IPS-18c (cell line): ENCODE measurements around the gene BAIAP2L2.
A peak's percentile ranks its signal among the peaks of the same experiment; 100 is the strongest.
"Not testable (repeated sequence)": the region's sequence is repeated elsewhere in the genome, so short reads cannot be mapped to it uniquely, and the experiment has no call there.

Experiments
- H3K4me3 ChIP-seq: 2 replicates; pipeline ENCODE4 v1.7.0; 2013; ENCODE audit warnings: low read depth, mild to moderate bottlenecking, low read length, moderate library complexity; ENCODE audit not compliant: insufficient read depth
- H3K9me3 ChIP-seq: one replicate; pipeline ENCODE4 v1.6.1; 2013; ENCODE audit warnings: mild to moderate bottlenecking, low read length, moderate library complexity; ENCODE audit not compliant: control insufficient read depth, insufficient read depth

Gene BAIAP2L2

DNA sequence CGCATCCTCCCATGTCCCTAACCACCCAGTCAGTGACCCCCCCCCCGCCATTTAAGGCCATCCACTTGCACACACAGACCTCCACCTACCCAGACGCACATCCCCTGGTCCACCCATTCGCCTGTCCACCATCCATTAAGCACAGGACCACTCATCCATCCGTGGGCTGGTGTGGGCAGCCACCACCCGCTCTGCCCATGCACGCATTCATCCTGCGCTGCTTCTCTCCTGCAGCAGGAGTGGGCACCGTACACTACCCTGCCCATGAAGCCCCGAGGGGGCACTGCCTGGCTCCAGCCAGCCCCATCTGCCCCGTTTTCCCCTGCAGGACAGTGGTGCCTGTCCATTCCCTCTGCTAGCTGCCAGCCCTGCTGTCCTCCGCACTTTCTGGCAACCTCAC is 22.6 kb downstream of the BAIAP2L2 start:
- no peak overlapping the region for H3K4me3 ChIP-seq

DNA sequence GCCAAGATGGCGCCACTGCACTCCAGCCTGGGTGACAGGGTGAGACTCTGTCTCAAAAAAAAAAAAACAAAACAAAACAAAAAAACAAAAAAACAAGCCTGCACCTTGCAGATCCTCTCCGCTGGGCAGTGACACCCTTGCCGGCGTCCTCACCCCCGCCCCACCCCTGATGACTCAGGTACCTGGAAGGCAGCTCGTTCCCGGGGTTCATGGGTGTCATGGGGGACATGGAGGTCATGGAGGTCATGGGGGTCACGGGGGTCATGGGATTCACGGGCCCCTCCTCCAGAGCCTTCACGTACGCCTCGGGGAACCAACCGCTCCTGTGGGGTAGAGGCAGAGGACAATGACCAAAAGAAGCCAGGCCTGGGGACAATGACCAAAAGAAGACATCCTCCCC is 23.5 kb downstream of the BAIAP2L2 start:
- no peaks in the 10 kb centered on the region for H3K9me3 ChIP-seq
- H3K4me3 ChIP-seq: no peak overlapping the region

More for the DNA sequence above, 22.6 kb downstream of the BAIAP2L2 start:
- H3K9me3 ChIP-seq: no peaks in the 10 kb centered on the region

DNA sequence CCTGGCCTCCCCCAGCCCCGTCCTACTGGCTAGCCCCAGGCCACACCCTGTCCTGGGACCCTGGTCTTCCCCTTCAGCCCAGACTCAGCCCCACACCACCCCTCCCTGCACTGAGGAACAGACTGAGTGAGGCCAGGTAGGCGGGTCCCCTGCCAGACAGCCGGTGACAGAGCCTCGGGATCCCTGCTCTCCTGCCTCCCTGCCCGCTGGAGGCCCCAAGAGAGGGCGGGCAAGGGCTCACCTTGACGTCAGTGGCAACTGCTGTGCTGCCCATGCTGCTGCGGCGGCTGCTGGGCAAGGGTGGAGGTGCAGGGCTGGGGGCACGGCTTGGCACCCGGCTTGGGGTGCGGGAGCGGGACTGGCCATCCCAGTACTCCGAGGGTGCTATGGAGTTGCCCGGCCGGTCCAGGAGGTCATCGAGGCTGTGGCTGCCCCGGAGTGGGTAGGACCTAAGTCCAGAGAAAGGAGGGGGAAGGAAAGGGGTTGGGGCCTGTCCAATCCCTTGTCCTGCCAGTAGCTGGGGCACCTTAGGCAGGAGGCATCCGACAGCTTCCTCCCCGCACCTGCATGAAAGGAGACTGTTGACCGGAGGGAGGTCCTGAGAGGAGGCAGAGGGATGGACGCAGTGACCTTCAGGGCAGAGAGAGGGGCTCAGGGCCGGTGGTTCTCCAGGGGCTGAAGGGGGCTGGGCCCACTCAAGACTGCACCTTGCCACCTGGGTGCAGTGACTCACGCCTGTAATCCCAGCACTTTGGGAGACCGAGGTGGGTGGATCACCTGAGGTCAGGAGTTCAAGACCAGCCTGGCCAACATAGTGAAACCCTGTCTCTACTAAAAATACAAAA is 24.3 kb downstream of the BAIAP2L2 start:
- H3K4me3 ChIP-seq: 0 out of 2 replicates have a peak overlapping the region, but pooled peaks have one; percentile 9
- peaks cover 1% of the 10 kb centered on the region for H3K9me3 ChIP-seq

- Histone ChIP-seq H3K9me3 (peaks cover 2% of the 10 kb centered on the region), H3K4me3 (no peak overlapping the region)
Measured at GRCh38 chr22:38085501-38085900, 25.0 kb downstream of the BAIAP2L2 start.

DNA sequence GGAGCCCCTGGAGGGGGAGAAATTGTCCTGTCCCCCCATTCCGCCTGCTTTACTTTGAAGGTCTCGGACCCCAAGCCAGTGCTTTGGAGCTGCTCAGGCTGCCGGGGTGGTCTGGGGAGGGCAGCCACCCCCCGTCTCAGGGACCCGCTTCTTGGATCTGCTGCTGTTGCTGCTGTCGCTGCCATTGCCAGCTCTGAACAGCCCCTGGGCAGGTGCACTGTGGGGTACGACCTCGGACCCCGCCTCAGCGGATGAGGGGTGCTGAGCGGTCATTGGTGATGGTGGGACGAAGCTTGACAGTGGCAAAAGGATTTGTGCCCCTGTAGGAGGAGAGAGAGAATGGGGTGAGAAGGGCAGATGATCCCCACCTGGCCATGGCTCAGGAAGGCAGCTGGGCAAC is 25.4 kb downstream of the BAIAP2L2 start:
- Histone ChIP-seq H3K9me3 (peaks cover 2% of the 10 kb centered on the region), H3K4me3 (no peak overlapping the region)

- peaks cover 2% of the 10 kb centered on the region for H3K9me3 ChIP-seq
- peak within 1 kb of the TSS; percentile 20; the same call in 1 of the 2 replicates for H3K4me3 ChIP-seq
Measured at GRCh38 chr22:38083931-38084631, 26.4 kb downstream of the BAIAP2L2 start, which contains the start of gene SLC16A8. Gene SLC16A8 (minus strand): TSS chr22:38084184. CDS start chr22:38082873, 1,311 bp downstream.

DNA sequence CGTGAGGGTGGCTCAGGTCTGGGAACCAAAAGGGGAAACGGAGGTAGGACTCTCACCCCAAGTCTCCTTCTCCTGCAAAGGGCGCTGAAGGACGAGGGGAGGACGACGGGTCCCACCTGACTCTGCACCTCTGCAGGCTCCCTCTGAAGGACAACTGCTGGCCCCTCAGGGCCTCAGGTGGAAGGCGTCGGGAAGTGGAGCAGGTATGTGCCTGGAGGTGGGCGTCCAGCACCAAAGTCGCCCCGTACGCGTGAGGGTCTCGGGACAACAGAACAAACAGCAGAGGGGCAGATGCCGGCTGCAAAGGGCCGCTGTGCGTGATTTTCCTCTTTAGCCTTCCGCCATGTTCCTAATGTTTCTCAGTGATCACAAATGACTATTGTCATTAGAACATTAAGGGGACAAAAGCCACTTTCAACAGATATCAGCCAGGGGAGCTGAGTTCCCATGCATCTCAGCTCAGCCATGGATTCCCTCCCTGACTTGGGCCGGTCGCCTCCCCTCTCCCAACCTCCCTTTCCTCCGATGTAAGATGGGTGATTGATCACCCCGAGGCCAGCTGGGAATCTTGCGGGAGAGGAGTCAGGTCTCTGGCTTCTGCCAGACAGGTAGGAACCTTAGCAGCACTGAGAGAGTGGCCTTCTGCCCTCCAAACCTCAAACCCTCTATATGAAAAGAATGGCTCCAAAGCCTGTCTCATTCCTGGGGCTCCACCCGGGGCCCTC is 27.3 kb downstream of the BAIAP2L2 start:
- peaks cover 2% of the 10 kb centered on the region for H3K9me3 ChIP-seq
- no peak overlapping the region for H3K4me3 ChIP-seq

DNA sequence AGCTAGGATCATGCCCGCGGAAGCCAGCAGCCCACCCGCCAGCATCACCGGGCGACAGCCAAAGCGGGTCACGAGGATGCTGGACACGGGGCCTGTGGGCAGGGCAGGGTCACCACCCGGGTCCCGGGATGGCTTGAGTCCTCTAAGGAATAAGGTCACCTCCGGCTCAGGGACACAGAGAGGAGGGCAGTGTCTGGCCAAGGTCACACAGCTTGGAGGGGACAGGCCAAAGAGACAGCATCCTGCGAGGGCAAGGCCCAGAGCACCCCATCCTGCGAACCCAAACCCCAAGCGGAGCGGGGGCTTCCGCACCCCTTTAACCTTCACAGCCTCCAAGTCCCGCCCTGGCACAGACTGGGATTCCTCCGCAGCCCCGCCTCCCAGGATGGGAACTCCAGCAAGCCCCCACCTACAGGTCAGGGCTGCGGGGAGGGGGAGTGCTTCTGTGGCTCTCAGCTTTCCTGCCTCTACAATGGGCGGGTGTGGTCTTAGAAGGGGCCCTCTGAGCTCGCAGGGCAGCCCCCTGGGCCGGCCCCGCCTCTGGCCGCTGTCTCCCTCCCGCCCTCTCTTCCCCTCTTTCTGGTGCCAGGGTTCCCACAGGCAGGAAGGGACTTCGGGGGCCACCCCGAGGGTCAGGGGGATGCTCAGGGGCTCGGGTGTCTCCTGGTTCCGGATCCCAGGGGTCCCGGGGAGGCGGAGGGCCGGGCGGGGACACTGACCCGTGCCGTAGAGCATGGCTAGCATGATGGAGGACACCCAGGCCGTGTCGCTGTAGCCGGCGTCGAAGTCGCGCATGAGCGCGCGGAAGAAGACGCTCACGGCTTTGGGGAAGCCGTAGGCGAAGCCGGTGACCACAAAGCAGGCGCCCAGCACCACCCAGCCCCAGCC is 28.3 kb downstream of the BAIAP2L2 start:
- Histone ChIP-seq H3K9me3 (peaks cover 2% of the 10 kb centered on the region), H3K4me3 (no peak overlapping the region)

DNA sequence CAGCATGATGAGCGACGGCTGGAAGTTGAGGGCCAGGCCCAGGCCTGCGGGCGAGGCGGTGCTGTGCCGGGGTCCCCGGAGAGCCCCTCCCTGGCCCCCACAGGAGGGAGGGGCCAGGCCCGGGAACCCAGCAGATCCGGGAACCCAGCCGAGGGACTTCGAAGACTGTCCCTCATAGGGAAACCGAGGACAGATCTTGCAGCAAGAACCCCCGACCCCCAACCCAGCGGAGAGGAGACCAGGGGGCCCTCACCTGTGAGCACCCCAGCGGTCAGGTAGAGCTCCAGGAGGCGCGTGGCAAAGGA is 28.9 kb downstream of the BAIAP2L2 start:
- peaks cover 2% of the 10 kb centered on the region for H3K9me3 ChIP-seq
- no peak overlapping the region for H3K4me3 ChIP-seq

DNA sequence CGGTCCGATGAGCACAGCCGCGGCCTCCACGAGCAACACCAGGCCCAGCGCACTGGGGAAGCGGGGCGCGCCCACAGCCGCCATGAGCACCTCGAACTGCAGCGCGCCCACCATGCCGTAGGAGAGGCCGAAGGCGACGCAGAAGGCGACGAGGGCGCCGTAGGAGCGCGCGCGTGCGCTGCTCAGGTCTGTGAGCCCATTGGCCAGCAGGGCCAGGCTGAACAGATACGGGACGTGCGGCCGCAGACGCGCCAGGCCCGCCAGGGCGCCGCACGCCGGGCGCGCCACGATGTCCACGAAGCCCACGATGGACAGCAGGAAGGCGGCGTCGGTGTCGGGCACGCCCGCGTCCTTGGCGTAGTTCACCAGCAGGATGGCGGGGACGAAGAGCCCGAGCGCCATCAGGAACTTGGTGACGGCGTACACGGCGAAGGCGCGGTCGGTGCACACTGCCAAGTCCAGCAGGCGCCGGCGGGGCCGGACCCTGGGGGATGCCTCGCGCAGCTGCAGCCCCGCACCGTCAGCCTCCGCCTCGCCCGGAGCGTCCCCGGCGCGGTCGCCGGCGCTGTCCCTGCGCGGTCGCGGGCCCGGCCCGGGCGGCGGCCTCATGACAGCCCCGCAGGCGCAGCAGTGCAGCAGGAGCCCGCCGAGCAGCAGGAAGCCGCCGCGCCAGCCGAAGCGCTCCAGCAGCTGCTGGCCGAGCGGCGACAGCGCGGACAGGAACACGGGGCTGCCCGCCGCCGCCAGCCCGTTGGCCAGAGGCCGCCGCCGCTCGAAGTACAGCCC is 29.4 kb downstream of the BAIAP2L2 start:
- peaks cover 2% of the 10 kb centered on the region for H3K9me3 ChIP-seq
- H3K4me3 ChIP-seq: 0 out of 2 replicates have a peak overlapping the region, but pooled peaks have one; percentile 20

GRCh38 chr22:38080474-38080849 is 30.0 kb downstream of the BAIAP2L2 start:
- Histone ChIP-seq H3K9me3 (peaks cover 2% of the 10 kb centered on the region), H3K4me3 (no peak overlapping the region)

DNA sequence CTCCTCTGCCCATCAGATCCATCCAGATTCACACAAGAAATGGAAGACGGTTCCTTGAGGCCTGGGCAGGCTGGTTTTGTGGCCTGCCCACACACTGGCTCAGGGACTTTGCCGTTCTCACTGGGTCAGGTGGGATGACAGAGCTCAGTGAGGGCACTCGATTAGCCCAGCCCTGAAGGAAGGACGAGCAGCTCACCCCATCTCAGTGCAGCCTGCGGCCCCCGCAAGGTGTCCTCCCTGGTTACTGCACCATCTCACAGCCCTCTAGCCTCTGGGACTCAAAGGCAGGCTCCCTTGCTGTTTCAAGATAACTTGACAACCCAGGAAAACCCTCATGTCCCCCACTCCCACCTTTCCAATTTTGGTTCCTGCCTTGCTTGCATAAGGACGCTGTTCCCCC is 30.7 kb downstream of the BAIAP2L2 start:
- H3K9me3 ChIP-seq: peaks cover 2% of the 10 kb centered on the region
- H3K4me3 ChIP-seq: no peak overlapping the region

- not testable (repeated sequence) for H3K9me3 ChIP-seq, H3K4me3 ChIP-seq
Measured at GRCh38 chr22:38079208-38079607, 31.3 kb downstream of the BAIAP2L2 start.

- H3K9me3 ChIP-seq: peaks cover 2% of the 10 kb centered on the region
Measured at GRCh38 chr22:38078046-38078840, 32.2 kb downstream of the BAIAP2L2 start.

DNA sequence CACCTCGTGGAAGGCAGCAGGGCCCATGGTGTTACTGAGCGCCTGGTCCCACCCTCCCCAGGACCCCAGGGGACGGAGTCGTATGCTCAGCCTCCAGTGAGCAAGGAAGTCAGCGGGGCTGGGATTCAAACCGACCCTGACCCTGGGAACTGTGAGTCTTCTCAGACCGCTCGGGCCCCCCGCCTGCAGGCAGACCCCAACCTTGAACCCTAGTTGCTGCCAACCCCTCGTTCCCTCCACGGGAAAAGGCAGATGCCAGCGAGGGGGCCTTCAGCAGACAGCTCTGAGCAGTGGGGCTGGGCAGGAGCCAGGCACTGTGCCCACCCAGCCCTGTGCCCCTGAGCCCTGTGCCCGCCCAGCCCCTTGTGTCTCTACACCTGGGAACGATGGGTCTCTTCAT is 32.9 kb downstream of the BAIAP2L2 start:
- peaks cover 2% of the 10 kb centered on the region for H3K9me3 ChIP-seq
- no peak overlapping the region for H3K4me3 ChIP-seq

More at GRCh38 chr22:38078046-38078840, 32.2 kb downstream of the BAIAP2L2 start:
- no peak overlapping the region for H3K4me3 ChIP-seq
